Memory B cell (primary cell): Measurements from ENCODE around the gene NTN1.

ENCODE experiments used
- ATAC-seq: fragments of 150-1000 bp; cut with Tn5 transposase; 2 replicates; pipeline ENCODE4 v1.10.0; 2021; ENCODE audit warnings: low read depth, mild to moderate bottlenecking, moderate library complexity
- DNase-seq, 2 donors: peaks; one replicate each; pipeline ENCODE4 v3.0.0; 2022; ENCODE audit warnings: low spot score in 2 of 2
- H3K27ac Mint-ChIP-seq: one replicate; pipeline ENCODE4 v1.8.0; 2022; ENCODE audit warnings: mild to moderate bottlenecking, moderate library complexity, mixed read lengths
- H3K27me3 Mint-ChIP-seq: one replicate; pipeline ENCODE4 v1.8.0; 2022; ENCODE audit warnings: mixed read lengths
- H3K36me3 Mint-ChIP-seq: one replicate; pipeline ENCODE4 v1.8.0; 2022; ENCODE audit warnings: mild to moderate bottlenecking, mixed read lengths
- H3K4me1 Mint-ChIP-seq: one replicate; pipeline ENCODE4 v1.8.0; 2022; ENCODE audit warnings: mixed read lengths
- H3K4me3 Mint-ChIP-seq: one replicate; pipeline ENCODE4 v1.8.0; 2022; ENCODE audit warnings: mild to moderate bottlenecking, moderate library complexity, mixed read lengths
- H3K9me3 Mint-ChIP-seq: one replicate; pipeline ENCODE4 v1.8.0; 2022; ENCODE audit warnings: mixed read lengths

NTN1 gene

DNA sequence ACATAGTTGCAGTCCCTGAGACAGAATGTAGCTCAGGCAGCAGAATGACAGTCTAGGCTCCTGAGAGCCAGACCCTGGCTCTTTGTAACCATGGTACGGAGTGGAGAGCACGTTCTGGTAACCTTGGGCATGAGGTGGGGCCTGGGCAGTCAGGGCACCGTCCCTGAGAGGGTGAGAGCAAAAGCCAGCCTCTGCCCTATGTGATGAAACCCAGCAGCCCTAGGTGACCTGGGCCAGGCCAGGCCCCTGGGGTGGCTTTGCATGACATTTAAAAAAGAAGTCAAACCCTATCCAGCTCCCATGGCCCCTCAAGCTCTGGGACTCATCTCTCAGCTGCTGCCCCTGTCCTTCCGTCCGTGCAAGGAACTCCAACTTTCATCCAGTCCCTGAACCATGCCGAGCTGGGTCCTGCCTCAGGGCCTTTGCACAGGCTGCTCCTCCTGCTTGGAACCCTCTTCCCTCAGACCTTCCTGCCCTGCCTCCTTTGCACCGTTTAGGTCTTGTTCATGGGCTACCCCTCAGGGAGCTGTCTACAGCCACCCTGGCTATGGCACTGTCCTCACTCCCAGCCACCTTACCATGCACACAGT is 188.6 kb downstream of the NTN1 start:
- DNase-seq (no peak), ATAC-seq (no peak)
- no peaks in the 10 kb centered on the region for H3K36me3 Mint-ChIP-seq
- no peaks in the 10 kb centered on the region for H3K9me3 Mint-ChIP-seq
- H3K27ac Mint-ChIP-seq: no peak overlapping the region
- H3K27me3 Mint-ChIP-seq: no peaks in the 10 kb centered on the region
- peaks cover 8% of the 10 kb centered on the region for H3K4me1 Mint-ChIP-seq
- H3K4me3 Mint-ChIP-seq: no peak overlapping the region

DNA sequence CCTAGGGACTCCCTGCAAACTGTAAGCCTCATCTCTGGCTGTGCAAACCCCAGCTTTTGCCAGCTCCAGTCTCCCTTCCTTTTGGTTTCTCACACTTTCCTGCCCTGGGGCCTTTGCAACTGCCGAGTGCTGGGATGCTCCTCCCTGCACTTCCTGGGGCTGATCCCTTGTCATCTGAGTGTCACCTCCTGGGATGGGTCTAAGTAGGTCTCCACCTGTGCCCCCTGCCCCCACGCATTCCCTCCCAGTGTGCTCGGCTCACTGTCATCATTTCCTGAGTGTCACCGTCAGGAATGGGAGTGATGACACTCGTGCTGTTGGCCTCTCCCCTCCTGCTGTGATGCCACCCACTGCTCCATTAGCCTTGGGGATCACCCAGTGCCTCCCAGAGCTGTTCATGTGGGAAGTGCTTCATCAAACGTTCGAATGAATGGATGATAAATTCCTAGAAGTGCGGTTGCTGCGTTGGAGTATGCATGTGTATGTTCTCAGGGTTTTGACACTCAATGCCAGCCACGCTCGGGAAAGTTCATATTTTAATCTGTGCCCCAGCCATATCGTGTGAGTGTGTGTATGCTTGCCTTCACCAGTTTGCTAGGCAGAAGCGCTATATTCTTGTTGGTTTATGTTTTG is 189.9 kb downstream of the NTN1 start:
- no peak overlapping the region for H3K4me3 Mint-ChIP-seq
- no peaks in the 10 kb centered on the region for H3K4me1 Mint-ChIP-seq
- H3K27ac Mint-ChIP-seq: no peak overlapping the region
- ATAC-seq (no peak), DNase-seq (no peak)
- peaks cover 8% of the 10 kb centered on the region for H3K9me3 Mint-ChIP-seq
- peaks cover 2% of the 10 kb centered on the region for H3K36me3 Mint-ChIP-seq
- H3K27me3 Mint-ChIP-seq: no peaks in the 10 kb centered on the region

DNA sequence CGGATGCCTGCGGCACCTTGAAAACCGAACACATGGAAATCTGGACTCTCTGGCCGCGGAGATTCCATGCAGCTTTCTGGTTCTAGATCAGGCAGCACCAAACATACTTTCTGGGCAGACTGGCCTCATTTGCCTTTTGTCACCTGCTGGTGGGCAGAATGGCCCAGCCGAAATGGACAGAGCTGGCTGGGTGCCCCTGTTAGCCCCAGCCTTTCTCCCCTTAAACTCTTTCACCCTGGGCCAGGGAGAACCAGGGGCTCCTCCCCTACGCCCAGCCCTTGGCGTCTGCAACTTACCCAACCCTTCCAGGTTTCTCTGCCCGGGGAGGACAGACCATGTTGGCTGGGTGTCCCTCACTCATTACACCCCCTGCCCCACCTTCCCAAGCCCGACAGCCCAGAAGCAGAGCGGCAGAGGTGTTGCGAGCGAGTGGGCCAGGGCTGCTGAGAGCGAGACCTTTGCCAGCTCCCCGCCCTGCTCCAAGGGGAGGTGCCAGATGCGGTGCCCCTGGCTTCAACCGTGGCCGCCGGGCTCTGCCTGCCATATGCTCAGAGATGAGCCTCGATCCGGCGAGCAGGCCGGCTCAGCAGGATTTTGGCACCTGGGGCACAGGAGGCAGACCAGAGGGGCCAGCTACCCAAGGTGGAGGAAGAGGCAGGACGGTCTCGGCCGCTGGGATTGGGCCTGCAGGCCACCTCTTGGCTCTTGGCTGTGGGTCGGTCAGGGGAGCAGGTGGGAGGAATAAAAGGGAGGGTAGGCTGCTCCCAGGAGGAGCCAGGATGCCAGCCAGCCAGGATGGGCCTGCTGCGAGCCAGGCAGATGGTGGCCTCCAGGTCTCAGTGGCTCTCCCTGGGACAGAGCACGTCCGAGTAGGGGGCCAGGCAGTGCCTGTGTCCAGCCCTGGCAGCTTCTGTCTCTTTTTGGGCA is 191.3 kb downstream of the NTN1 start:
- Mint-ChIP-seq H3K9me3 (peaks cover 13% of the 10 kb centered on the region), H3K27me3 (no peaks in the 10 kb centered on the region), H3K27ac (no peak overlapping the region), H3K4me1 (no peaks in the 10 kb centered on the region), H3K36me3 (peaks cover 3% of the 10 kb centered on the region), H3K4me3 (no peak overlapping the region)
- no peak for ATAC-seq
- no peak for DNase-seq

DNA sequence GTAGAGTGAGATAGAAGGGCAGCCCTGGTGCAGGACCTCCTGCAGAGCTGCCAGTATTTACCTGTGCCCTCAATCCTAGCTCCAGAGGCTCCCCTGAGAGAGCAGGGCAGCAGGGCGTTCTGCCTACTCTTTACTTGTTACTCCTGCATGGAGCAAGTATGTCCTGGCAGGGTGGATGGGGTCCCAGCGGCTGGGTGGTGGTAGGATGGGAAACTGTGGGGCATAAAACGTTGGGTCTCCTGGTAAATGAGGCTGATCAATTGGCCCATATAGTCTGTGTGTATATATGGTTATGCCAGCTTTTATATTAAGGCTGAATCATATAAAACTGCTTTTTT is 192.0 kb downstream of the NTN1 start:
- no peaks in the 10 kb centered on the region for H3K4me1 Mint-ChIP-seq
- peaks cover 3% of the 10 kb centered on the region for H3K36me3 Mint-ChIP-seq
- DNase-seq (no peak), ATAC-seq (no peak)
- H3K27ac Mint-ChIP-seq: no peak overlapping the region
- H3K27me3 Mint-ChIP-seq: no peaks in the 10 kb centered on the region
- peaks cover 13% of the 10 kb centered on the region for H3K9me3 Mint-ChIP-seq
- no peak overlapping the region for H3K4me3 Mint-ChIP-seq

DNA sequence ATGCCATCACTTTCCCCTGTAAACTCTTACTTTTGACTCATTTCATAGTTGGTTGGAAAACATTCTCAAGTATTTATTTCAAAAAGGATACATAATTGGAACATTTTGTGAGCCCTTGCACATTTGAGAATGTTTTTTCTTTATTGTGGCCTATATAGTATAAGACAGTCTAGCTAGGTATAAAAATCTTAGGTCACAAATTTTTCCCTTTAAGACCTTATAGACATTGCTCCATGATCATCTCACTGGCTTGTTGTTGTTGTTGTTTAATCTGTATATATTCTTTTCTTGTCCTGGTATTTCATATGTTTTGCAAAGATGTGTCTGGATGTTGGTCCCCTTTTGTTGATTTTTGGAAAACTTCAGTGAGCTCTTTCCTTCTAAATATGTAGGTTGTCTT is 194.2 kb downstream of the NTN1 start:
- Mint-ChIP-seq H3K9me3 (peaks cover 13% of the 10 kb centered on the region), H3K27ac (no peak overlapping the region), H3K36me3 (peaks cover 3% of the 10 kb centered on the region), H3K4me3 (no peak overlapping the region), H3K4me1 (no peaks in the 10 kb centered on the region), H3K27me3 (peaks cover 1% of the 10 kb centered on the region)
- ATAC-seq (no peak), DNase-seq (no peak)

DNA sequence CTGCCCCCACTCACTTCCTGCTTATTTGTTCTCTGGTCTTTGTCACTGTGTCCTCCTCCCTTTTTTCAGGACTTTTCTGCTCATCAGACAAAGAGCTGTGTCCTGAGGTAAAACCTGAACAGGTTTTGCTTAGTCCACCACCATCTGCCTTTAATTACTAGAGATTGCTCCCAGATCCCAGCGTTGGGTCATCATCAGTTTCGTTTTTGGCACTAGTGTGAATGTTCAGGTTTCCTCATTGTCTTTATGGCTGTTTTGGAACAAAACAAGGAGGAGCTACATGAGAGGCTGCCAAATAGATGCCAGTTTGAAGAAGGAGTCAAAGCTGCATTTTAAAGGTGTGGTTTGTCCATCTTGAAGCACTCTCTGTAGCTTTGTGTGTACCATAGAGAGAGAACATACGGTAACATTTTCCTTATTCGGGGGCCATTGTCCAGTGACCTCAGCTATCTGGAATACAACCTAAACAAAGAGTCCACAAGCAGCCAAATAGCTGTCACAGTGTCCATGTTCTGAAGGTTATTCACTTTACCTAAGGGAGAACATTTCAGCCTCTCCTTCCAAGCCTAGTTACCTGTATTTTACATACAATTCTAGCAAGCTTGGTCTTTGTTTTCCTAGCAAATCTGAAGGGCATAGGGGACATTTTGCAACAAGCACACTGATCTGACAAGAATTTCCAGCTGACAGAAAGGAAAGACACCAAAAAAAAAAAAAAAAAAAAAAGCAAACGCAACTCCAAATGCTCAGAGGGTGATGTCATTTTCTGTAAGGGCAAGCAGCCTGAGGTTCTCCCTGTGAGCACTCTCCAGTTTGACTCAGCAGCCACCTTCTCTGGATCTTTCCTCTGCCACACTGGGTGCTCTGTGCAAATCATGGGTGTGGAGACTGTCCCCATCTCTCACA is 196.1 kb downstream of the NTN1 start:
- H3K9me3 Mint-ChIP-seq: peaks cover 13% of the 10 kb centered on the region
- H3K4me3 Mint-ChIP-seq: no peak overlapping the region
- peaks cover 5% of the 10 kb centered on the region for H3K27me3 Mint-ChIP-seq
- H3K4me1 Mint-ChIP-seq: no peaks in the 10 kb centered on the region
- ATAC-seq (no peak), DNase-seq (no peak)
- H3K36me3 Mint-ChIP-seq: peaks cover 3% of the 10 kb centered on the region
- no peak overlapping the region for H3K27ac Mint-ChIP-seq

DNA sequence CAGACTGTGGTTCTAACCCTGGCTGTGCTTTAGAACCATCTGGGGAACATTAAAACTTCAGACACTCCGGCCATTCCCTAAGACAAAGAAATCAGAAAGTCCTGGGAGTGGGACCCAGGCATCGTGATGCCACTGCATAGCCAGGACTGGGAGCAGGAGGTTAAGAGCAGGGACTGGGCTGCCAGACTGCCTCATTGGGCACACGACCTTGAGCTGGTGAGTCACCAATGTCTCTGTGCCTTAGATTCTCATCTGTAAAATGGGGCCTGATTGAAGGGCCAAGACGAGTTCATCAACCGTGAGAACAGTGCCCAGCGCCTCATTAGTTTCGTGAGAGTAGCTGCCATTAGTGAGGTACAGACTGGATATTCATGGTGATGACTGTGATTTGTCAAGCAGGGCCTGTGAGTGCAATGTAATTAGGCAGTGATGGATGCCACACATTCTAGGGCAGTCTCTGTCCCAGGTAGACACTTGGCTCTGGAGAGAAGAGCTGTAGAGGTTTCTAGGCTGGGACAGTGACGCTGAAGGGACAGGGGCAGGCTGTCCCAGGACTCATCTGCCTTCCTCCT is 196.8 kb downstream of the NTN1 start:
- H3K27me3 Mint-ChIP-seq: peaks cover 5% of the 10 kb centered on the region
- DNase-seq (no peak), ATAC-seq (no peak)
- no peak overlapping the region for H3K4me3 Mint-ChIP-seq
- no peaks in the 10 kb centered on the region for H3K4me1 Mint-ChIP-seq
- H3K36me3 Mint-ChIP-seq: peaks cover 3% of the 10 kb centered on the region
- no peak overlapping the region for H3K27ac Mint-ChIP-seq
- H3K9me3 Mint-ChIP-seq: peaks cover 13% of the 10 kb centered on the region

DNA sequence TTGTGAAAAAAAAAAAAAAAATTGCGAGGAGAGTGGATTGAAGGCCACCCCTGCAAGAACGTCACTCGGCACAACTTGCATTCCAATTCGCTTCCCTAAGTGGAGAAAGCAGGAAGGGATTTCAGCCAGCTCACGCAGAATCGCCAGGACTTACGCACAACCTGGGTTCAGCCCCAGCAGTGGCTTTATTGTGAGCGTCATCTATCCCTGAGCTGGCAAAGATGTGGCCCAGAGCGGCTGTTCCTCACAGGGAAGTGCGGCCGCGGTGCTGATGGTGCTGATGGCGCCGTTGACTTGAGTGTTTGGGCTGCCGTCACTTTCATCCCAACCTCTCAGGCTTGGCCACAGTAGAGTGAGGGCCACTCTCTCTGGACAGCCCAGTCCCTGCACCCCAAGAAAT is 197.6 kb downstream of the NTN1 start:
- peaks cover 13% of the 10 kb centered on the region for H3K9me3 Mint-ChIP-seq
- DNase-seq: no peak
- no peak overlapping the region for H3K4me3 Mint-ChIP-seq
- no peaks in the 10 kb centered on the region for H3K4me1 Mint-ChIP-seq
- H3K36me3 Mint-ChIP-seq: peaks cover 3% of the 10 kb centered on the region
- ATAC-seq: no peak
- H3K27me3 Mint-ChIP-seq: peaks cover 5% of the 10 kb centered on the region
- H3K27ac Mint-ChIP-seq: no peak overlapping the region

DNA sequence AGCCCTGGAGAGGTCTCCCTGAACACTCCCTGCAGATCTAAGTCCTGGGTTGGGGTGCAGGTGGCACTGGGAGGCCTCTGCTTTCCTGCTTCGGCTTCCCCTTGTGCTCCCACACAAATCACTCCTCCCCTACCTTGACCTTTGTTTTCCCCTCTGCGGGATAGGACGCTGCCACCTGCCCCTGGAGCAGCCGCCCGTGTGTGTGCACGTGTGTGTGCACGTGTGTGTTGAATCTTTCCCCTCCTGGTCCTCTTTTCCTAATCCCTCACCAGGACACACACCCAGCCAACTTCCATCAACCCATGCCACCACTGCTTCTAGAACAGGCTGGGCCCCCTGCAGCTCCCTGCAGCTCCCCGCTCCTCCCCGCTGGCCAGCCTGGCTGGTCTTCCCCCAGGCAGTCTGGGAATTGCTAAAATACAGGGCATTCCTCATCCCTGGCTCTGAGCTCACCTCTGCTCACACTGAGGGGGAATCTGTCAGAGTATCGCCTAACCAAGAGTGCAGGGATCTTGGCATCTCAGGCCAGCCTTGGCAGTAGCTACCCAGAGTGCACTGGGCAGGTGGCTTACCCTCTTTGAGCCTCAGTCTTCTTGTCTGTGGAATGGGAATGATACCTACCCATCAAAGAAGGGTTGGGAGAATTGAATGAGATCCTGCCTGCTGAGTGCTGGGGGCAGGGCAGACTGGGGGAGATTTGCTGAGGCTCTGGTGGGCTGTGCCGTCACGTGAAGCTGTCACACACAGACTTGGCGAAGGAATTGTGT is 198.5 kb downstream of the NTN1 start:
- peaks cover 13% of the 10 kb centered on the region for H3K9me3 Mint-ChIP-seq

DNA sequence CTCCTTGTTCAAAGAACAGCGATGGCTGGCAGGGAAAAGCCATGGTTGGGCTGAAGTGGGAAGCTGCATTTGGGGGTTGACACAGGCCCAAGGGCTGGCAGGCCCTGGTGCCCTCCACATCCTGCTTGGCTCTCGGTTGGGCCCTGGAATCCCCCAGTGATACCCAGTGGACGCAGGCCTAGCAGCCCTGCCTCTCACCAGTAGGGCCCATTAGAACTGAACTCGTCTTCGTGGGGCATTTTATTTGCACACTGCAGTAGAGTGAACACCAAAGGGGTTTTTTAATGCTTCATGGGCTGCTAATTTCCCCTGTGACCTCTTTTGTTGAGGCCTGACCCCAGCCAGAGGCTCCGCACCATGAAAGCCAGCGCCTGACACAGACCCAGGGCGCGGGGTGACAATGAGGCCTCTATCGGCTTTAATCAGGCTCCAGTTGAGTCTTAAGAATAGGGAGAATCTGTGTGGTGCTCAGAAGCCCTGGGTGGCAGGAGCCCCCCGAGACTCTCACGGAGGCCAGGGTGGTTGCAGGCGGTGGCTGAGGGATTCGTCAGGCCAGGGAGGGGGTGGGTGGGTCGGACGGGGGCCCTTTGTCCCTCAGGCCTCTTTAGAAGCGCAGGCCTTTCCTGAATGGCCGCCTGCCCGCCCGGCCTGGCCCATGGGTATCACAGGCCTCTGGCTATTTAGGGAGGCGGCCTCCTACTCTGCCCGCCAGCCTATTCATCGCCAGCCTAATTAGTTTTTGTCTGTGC is 199.3 kb downstream of the NTN1 start:
- no peak for DNase-seq
- no peak overlapping the region for H3K27ac Mint-ChIP-seq
- H3K27me3 Mint-ChIP-seq: peaks cover 5% of the 10 kb centered on the region
- H3K36me3 Mint-ChIP-seq: peaks cover 3% of the 10 kb centered on the region
- no peak overlapping the region for H3K4me3 Mint-ChIP-seq
- H3K9me3 Mint-ChIP-seq: peaks cover 8% of the 10 kb centered on the region
- ATAC-seq: no peak
- H3K4me1 Mint-ChIP-seq: no peaks in the 10 kb centered on the region

More for the DNA sequence above, 198.5 kb downstream of the NTN1 start:
- Mint-ChIP-seq H3K27ac (no peak overlapping the region), H3K4me1 (no peaks in the 10 kb centered on the region), H3K36me3 (peaks cover 3% of the 10 kb centered on the region), H3K27me3 (peaks cover 5% of the 10 kb centered on the region), H3K4me3 (no peak overlapping the region)
- ATAC-seq (no peak), DNase-seq (no peak)

DNA sequence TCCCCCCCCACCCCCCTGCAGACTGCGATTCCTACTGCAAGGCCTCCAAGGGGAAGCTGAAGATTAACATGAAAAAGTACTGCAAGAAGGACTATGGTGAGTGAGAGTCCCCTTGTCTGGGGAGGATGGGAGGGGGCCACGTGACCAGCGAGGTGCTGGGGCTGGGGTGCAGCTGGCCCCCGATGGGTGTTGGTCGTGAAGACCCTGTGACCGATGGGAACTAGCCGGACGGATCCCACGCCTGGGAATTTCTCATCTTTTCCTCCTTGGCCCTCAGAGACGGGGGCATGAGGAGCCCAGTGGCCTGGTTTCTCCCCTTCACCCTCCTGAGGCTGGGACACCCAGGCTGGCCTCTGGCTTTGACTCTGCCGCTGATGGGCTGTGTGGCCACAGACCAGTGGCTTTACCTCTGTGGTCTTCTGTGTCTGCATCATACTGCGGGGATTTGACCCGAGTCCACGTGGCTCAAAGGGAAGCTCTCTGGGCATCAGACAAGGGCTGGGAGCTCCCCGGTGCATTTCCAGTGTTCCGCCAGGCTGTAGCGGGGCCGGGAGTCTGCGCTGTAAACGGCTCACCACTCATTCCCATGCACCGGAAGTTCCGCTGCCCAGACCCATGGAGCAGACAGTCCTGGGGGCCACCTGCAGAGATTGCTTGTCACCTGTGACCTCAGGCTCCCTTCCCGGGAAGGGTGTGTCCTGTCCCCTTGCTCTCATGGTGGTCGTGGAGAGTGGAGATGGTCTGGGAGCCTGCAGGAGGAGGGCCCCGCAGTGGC is 200.0 kb downstream of the NTN1 start:
- H3K4me3 Mint-ChIP-seq: no peak overlapping the region

DNA sequence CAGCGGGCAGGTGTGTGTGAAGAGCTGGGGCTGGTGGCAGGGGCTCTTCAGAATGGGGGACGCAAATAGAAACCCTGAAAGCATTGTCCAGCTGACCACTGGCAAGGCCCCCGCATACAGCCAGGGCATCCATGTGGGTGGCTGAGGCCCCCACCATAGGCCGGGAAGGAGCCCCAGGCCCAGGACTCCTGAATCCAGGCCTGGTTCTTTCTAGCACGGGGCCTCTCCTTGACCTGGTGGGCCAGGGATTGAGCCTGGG is 200.5 kb downstream of the NTN1 start:
- H3K9me3 Mint-ChIP-seq: peaks cover 3% of the 10 kb centered on the region
- peaks cover 5% of the 10 kb centered on the region for H3K27me3 Mint-ChIP-seq
- H3K4me1 Mint-ChIP-seq: no peaks in the 10 kb centered on the region
- H3K36me3 Mint-ChIP-seq: no peaks in the 10 kb centered on the region
- H3K4me3 Mint-ChIP-seq: no peak overlapping the region
- DNase-seq (no peak), ATAC-seq (no peak)
- H3K27ac Mint-ChIP-seq: no peak overlapping the region

More for the DNA sequence above, 200.0 kb downstream of the NTN1 start:
- H3K9me3 Mint-ChIP-seq: peaks cover 4% of the 10 kb centered on the region
- DNase-seq: no peak
- no peak overlapping the region for H3K27ac Mint-ChIP-seq
- H3K4me1 Mint-ChIP-seq: no peaks in the 10 kb centered on the region
- peaks cover 5% of the 10 kb centered on the region for H3K27me3 Mint-ChIP-seq
- no peaks in the 10 kb centered on the region for H3K36me3 Mint-ChIP-seq
- no peak for ATAC-seq
